Upper lobe of left lung (tissue), 6 donors: Measurements from ENCODE around the gene PRCD. TPM values are rescaled to one million over a fixed set of nuclear protein-coding genes. Genes with fewer than 3 reads are reported as not detected.
"Not testable (repeated sequence)": the region's sequence is repeated elsewhere in the genome, so short reads cannot be mapped to it uniquely, and the experiment has no call there.

Experiments
- ATAC-seq, 2 donors: fragments of 200-7000 bp; cut with Tn5 transposase; one replicate each; pipeline ENCODE4 v1.9.1; 2022; ENCODE audit warnings: mild to moderate bottlenecking in 2 of 2, moderate library complexity in 2 of 2; ENCODE audit not compliant: low FRiP score in 2 of 2
- DNase-seq, 2 donors: peaks; one replicate each; pipeline ENCODE4 v3.0.0-alpha.2; 2019 to 2020
- H3K27ac ChIP-seq, 4 donors: fragments of 200-600 bp; sonication (generic); one replicate each; pipeline ENCODE4 v1.5.1; 2016 to 2019
- H3K27me3 ChIP-seq, 4 donors: fragments of 200-600 bp; sonication (generic); one replicate each; pipeline ENCODE4 v1.5.1; 2017 to 2019
- H3K36me3 ChIP-seq, 4 donors: fragments of 200-600 bp; sonication (generic); one replicate each; pipeline ENCODE4 v1.5.1; 2016 to 2019
- H3K4me1 ChIP-seq, 4 donors: fragments of 200-600 bp; sonication (generic); one replicate each; pipeline ENCODE4 v1.5.1; 2018 to 2019
- H3K4me3 ChIP-seq, 4 donors: fragments of 200-600 bp; sonication (generic); one replicate each; pipeline ENCODE4 v1.5.1; 2017 to 2019; ENCODE audit warnings: mild to moderate bottlenecking in 2 of 4, moderate library complexity in 1 of 4
- H3K9me3 ChIP-seq, 4 donors: fragments of 200-600 bp; sonication (generic); one replicate each; pipeline ENCODE4 v1.5.1; 2018 to 2019
- CTCF ChIP-seq, 6 experiments: fragments of 450-650 bp in 4 of 6; fragments of 200-600 bp in 2 of 6; sonication (generic) in 2 of 6; IDR thresholded peaks; one replicate each; pipeline ENCODE4 v1.5.1; 2016 to 2019; ENCODE audit warnings: antibody characterized with exemption in 6 of 6
- EP300 ChIP-seq, 4 donors: sonication (generic); formaldehyde crosslinking; IDR thresholded peaks; one replicate each; pipeline ENCODE4 v1.5.1; 2017; ENCODE audit warnings: antibody characterized with exemption in 4 of 4, control low read depth in 2 of 4
- POLR2A ChIP-seq, 4 donors: fragments of 450-650 bp; IDR thresholded peaks; one replicate each; pipeline ENCODE4 v1.5.1; 2016 to 2017; ENCODE audit warnings: antibody characterized with exemption in 4 of 4, mild to moderate bottlenecking in 2 of 4
- POLR2AphosphoS5 ChIP-seq, 2 donors: sonication (generic); formaldehyde crosslinking; IDR thresholded peaks; one replicate each; pipeline ENCODE4 v1.5.1; 2017; ENCODE audit warnings: antibody characterized with exemption in 2 of 2
- WGBS, 2 donors: methylation state at CpG; one replicate each; pipeline ENCODE4 v1.1.5; 2017 to 2018; 5-methylcytosine and 5-hydroxymethylcytosine counted together
- total RNA-seq, 6 donors: library from RNA; depleted of rRNA in 4 of 6; stranded (reverse); fragments of >200 nt in 4 of 6; gene quantifications; one replicate each; pipeline versions ENCODE4 v1.1.0 to v1.2.1, GENCODE V29; 2016 to 2021
- donor health status: DM: no; HTN: no; CAD: no; lungs with moderate emphysema.
- donor health status: DM: no; HTN: yes; CAD: no; lungs with severe emphysema.

The PRCD gene
- total RNA-seq, 6 donors from 2014 or later, result 3.0 to 13.9 (median 7.2) TPM; not detected in 1

GRCh38 chr17:76512366-76513305, 27.2 kb upstream of the PRCD start:
- no peak for DNase-seq
- Histone ChIP-seq H3K4me1 (peaks cover 0 to 28% (median 10%) of the 10 kb centered on the region in 4 donors), H3K9me3 (no peaks in the 10 kb centered on the region), H3K36me3 (no peaks in the 10 kb centered on the region), H3K27me3 (no peaks in the 10 kb centered on the region), H3K4me3 (no peak overlapping the region), H3K27ac (no peak overlapping the region)
- 79 to 88% methylated on average over 13 to 18 of the region's 22 CpGs for WGBS, 2 donors
- TF ChIP-seq POLR2A (IDR thresholded peaks at IDR 0.05) (no peak), EP300 (IDR thresholded peaks at IDR 0.05) (no peak), CTCF (IDR thresholded peaks at IDR 0.05) (no peak), POLR2AphosphoS5 (IDR thresholded peaks at IDR 0.05) (no peak)
- ATAC-seq, result no peak

- WGBS, 2 donors, result 77 to 78% methylated on average over 6 of the region's 6 CpGs
- Histone ChIP-seq H3K36me3 (no peaks in the 10 kb centered on the region), H3K27ac (no peak overlapping the region), H3K4me3 (no peak overlapping the region), H3K9me3 (no peaks in the 10 kb centered on the region), H3K27me3 (no peaks in the 10 kb centered on the region), H3K4me1 (peaks cover 0 to 28% (median 10%) of the 10 kb centered on the region in 4 donors)
- no peak for DNase-seq
- no peak for TF ChIP-seq POLR2A (IDR thresholded peaks at IDR 0.05)
- TF ChIP-seq POLR2AphosphoS5 (IDR thresholded peaks at IDR 0.05), result no peak
- TF ChIP-seq EP300 (IDR thresholded peaks at IDR 0.05), result no peak
- ATAC-seq, result no peak
These were observed 26.5 kb upstream of the PRCD start for GRCh38 chr17:76513306-76513692.

- ATAC-seq, DNase-seq: not testable (repeated sequence)
- 90 to 96% methylated on average over 6 of the region's 6 CpGs for WGBS, 2 donors
These were observed 25.5 kb upstream of the PRCD start for GRCh38 chr17:76514355-76514754.

GRCh38 chr17:76515274-76515949, 24.4 kb upstream of the PRCD start:
- no peaks in the 10 kb centered on the region for H3K9me3 ChIP-seq
- peak overlapping the region; percentile 39 to 82 (median 62) for H3K27ac ChIP-seq
- peak in 3 of 4 donors; percentile 60 to 83 (median 81) for TF ChIP-seq EP300 (IDR thresholded peaks at IDR 0.05)
- peak; percentile 59 to 84 for TF ChIP-seq POLR2AphosphoS5 (IDR thresholded peaks at IDR 0.05)
- TF ChIP-seq POLR2A (IDR thresholded peaks at IDR 0.05), result peak in 1 of 4 donors; percentile 81
- TF ChIP-seq CTCF (IDR thresholded peaks at IDR 0.05), result no peak
- ATAC-seq (peak; percentile 80 to 94), DNase-seq (peak in 1 of 2 donors; percentile 80)
- no peaks in the 10 kb centered on the region for H3K36me3 ChIP-seq
- 31 to 50% methylated on average over 14 to 22 of the region's 22 CpGs for WGBS, 2 donors
- H3K27me3 ChIP-seq, result no peaks in the 10 kb centered on the region
- H3K4me3 ChIP-seq, result peak overlapping the region in 2 of 4 donors; percentile 1 to 15
- H3K4me1 ChIP-seq, result peaks cover 0 to 28% (median 10%) of the 10 kb centered on the region in 4 donors

More at GRCh38 chr17:76514355-76514754, 25.5 kb upstream of the PRCD start:
- H3K4me3 ChIP-seq, H3K9me3 ChIP-seq, H3K36me3 ChIP-seq, H3K27me3 ChIP-seq: not testable (repeated sequence)
- Histone ChIP-seq H3K4me1 (peaks cover 0 to 28% (median 10%) of the 10 kb centered on the region in 4 donors), H3K27ac (peak overlapping the region in 3 of 4 donors; percentile 55 to 82 (median 68))

GRCh38 chr17:76517638-76518038, 22.2 kb upstream of the PRCD start:
- Histone ChIP-seq H3K27ac (no peak overlapping the region), H3K4me1 (peaks cover 0 to 14% (median 3%) of the 10 kb centered on the region in 4 donors), H3K4me3 (no peak overlapping the region), H3K9me3 (no peaks in the 10 kb centered on the region), H3K36me3 (no peaks in the 10 kb centered on the region), H3K27me3 (no peaks in the 10 kb centered on the region)
- DNase-seq, result no peak
- WGBS, 2 donors, result 79 to 85% methylated on average over 11 of the region's 11 CpGs
- no peak for ATAC-seq
- no peak for TF ChIP-seq EP300 (IDR thresholded peaks at IDR 0.05)
- TF ChIP-seq POLR2AphosphoS5 (IDR thresholded peaks at IDR 0.05), result no peak
- TF ChIP-seq POLR2A (IDR thresholded peaks at IDR 0.05), result no peak
- no peak for TF ChIP-seq CTCF (IDR thresholded peaks at IDR 0.05)
